HEK293 (cell line): ENCODE measurements around the gene PSMB9.

Experiments
- BCL11A ChIP-seq: fragments of 450-650 bp; formaldehyde crosslinking; IDR thresholded peaks from 2 replicates; pipeline ENCODE4 v1.5.1; 2016; ENCODE audit warnings: low read depth, missing biosample characterization, missing genetic modification characterization
- CTCF ChIP-seq: fragments of 450-650 bp; formaldehyde crosslinking; IDR thresholded peaks from 2 replicates; pipeline ENCODE4 v1.5.1; 2016; ENCODE audit warnings: missing biosample characterization, missing genetic modification characterization
- FEZF1 ChIP-seq: fragments of 450-650 bp; formaldehyde crosslinking; IDR thresholded peaks from 2 replicates; pipeline ENCODE4 v1.5.1; 2016; ENCODE audit warnings: missing biosample characterization, missing genetic modification characterization
- REST ChIP-seq: fragments of 450-650 bp; formaldehyde crosslinking; IDR thresholded peaks from 2 replicates; pipeline ENCODE4 v1.5.1; 2016; ENCODE audit warnings: missing biosample characterization, missing genetic modification characterization
- ZBTB26 ChIP-seq: fragments of 450-650 bp; formaldehyde crosslinking; optimal IDR thresholded peaks from 2 replicates; pipeline ENCODE3; 2016; ENCODE audit warnings: missing biosample characterization, mild to moderate bottlenecking, missing genetic modification characterization
- ZBTB44 ChIP-seq: fragments of 450-650 bp; IDR thresholded peaks from 2 replicates; pipeline ENCODE4 v1.5.1; 2018; ENCODE audit warnings: missing biosample characterization, mild to moderate bottlenecking, missing genetic modification characterization
- ZBTB49 ChIP-seq: fragments of 450-650 bp; formaldehyde crosslinking; IDR thresholded peaks from 2 replicates; pipeline ENCODE4 v1.5.1; 2016; ENCODE audit warnings: missing biosample characterization, missing genetic modification characterization, low read depth
- ZNF138 ChIP-seq: fragments of 450-650 bp; formaldehyde crosslinking; IDR thresholded peaks from 2 replicates; pipeline ENCODE4 v1.5.1; 2016; ENCODE audit warnings: missing biosample characterization, missing genetic modification characterization, borderline replicate concordance
- ZNF184 ChIP-seq: fragments of 450-650 bp; IDR thresholded peaks from 2 replicates; pipeline ENCODE4 v1.5.1; 2018; ENCODE audit warnings: missing biosample characterization, mild to moderate bottlenecking, missing genetic modification characterization
- ZNF391 ChIP-seq: fragments of 450-650 bp; formaldehyde crosslinking; IDR thresholded peaks from 2 replicates; pipeline ENCODE4 v1.5.1; 2016; ENCODE audit warnings: low read depth, missing biosample characterization, missing genetic modification characterization, borderline replicate concordance
- ZNF558 ChIP-seq: fragments of 450-650 bp; formaldehyde crosslinking; IDR thresholded peaks from 2 replicates; pipeline ENCODE4 v1.5.1; 2016; ENCODE audit warnings: missing biosample characterization, missing genetic modification characterization
- ZNF629 ChIP-seq: fragments of 450-650 bp; formaldehyde crosslinking; IDR thresholded peaks from 2 replicates; pipeline ENCODE4 v1.5.1; 2017; ENCODE audit warnings: missing biosample characterization, missing genetic modification characterization

- TF ChIP-seq CTCF = no peak
- TF ChIP-seq ZNF184 (tag by site-specific recombination) = no peak
- TF ChIP-seq ZNF138 (tag by site-specific recombination) = no peak
- TF ChIP-seq ZBTB44 = no peak
- no peak for TF ChIP-seq BCL11A (tag by site-specific recombination)
- no peak for TF ChIP-seq ZNF558
- no peak for TF ChIP-seq ZBTB26 (tag by site-specific recombination)
- no peak for TF ChIP-seq ZNF391
- no peak for TF ChIP-seq REST (tag by site-specific recombination)
- no peak for TF ChIP-seq ZNF629 (tag by site-specific recombination)
- TF ChIP-seq FEZF1 (tag by site-specific recombination) = no peak
- TF ChIP-seq ZBTB49 = no peak
Observed at GRCh38 chr6:32883789-32884188, 29.8 kb downstream of the PSMB9 start.
